GM04504 (cell line): ENCODE results near the gene TM7SF2.

Experiments
- DNase-seq: peaks from one replicate; pipeline ENCODE4 v3.0.0-alpha.2; 2012; ENCODE audit warnings: low read depth

Gene TM7SF2

GRCh38 chr11:65157336-65157735, 45.7 kb downstream of the TM7SF2 start:
- DNase-seq, result no peak

DNA sequence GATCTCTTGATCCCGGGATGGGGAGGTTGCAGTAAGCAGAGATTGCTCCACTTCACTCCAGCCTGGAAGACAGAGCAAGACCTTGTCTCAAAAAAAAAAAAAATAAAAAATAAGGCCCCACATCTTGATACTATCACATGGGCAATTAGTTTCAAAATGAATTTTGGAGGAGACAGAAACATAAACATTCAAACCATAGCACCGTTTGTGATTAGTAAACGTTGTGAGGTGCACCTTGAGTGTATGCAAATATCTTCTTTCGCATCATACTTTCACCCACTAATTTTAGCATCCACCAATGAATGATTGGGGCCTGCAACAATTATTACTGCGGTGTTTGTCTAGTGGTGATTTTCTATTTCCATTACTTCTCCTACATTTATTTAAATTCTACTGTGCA, 47.3 kb downstream of the TM7SF2 start:
- no peak for DNase-seq

GRCh38 chr11:65160643-65161042, 49.0 kb downstream of the TM7SF2 start:
- no peak for DNase-seq

DNA sequence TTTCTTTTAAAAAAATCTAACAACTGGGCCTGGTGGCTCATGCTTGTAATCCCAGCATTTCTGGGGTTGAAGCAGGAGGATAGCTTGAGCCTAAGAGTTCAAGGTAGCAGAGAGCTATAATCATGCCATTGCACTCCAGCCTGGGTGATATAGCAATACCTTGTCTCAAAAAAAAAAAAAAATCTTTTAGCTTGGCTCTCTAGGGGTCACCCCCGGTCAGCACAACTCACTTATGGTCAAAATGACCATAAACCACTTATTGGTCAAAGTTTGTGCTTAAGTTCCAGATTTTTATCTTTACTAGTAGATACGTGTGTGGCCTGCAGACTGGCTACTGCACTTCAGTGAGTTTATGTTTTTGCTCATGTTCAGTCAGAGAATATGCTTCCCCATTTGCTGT, 52.0 kb downstream of the TM7SF2 start:
- DNase-seq, result no peak
